ENCODE results near the gene SIMC1. TPM values are rescaled to one million over a fixed set of nuclear protein-coding genes. Genes with fewer than 3 reads are reported as not detected.
"Not testable (repeated sequence)": the region's sequence is repeated elsewhere in the genome, so short reads cannot be mapped to it uniquely, and the experiment has no call there.

SIMC1 gene
- polyA plus RNA-seq, 10 donors, result 10.7 to 18.5 (median 14.4) TPM

DNA sequence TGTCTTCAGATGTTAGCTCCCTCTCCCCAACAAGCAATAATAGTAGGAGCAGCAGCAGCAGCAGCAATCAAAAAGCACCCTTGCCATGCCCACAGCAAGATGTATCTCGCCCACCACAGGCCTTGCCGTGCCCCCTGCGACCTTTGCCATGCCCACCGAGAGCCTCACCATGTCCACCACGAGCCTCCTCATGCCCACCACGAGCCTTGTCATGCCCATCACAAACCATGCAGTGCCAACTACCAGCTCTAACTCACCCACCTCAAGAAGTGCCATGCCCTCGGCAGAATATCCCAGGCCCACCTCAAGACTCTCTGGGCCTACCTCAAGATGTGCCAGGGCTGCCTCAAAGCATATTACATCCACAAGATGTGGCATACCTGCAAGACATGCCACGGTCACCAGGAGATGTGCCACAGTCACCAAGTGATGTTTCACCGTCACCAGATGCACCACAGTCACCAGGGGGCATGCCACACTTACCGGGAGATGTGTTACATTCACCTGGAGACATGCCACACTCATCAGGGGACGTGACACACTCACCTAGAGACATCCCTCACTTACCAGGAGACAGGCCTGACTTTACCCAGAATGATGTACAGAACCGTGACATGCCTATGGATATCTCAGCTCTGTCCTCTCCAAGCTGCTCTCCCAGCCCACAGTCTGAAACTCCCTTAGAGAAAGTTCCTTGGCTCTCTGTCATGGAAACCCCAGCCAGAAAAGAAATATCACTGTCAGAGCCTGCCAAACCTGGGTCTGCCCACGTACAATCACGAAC is 52.0 kb downstream of the SIMC1 start:
- not testable (repeated sequence) for DNase-seq

DNA sequence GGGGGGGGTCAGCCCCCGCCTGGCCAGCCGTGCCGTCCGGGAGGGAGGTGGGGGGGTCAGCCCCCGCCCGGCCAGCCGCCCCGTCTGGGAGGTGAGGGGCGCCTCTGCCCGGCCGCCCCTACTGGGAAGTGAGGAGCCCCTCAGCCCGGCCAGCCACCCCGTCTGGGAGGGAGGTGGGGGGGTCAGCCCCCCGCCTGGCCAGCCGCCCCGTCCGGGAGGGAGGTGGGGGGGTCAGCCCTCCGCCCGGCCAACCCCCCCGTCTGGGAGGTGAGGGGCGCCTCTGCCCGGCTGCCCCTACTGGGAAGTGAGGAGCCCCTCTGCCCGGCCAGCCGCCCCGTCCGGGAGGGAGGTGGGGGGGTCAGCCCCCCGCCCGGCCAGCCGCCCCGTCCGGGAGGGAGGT is 67.1 kb downstream of the SIMC1 start:
- not testable (repeated sequence) for DNase-seq

DNA sequence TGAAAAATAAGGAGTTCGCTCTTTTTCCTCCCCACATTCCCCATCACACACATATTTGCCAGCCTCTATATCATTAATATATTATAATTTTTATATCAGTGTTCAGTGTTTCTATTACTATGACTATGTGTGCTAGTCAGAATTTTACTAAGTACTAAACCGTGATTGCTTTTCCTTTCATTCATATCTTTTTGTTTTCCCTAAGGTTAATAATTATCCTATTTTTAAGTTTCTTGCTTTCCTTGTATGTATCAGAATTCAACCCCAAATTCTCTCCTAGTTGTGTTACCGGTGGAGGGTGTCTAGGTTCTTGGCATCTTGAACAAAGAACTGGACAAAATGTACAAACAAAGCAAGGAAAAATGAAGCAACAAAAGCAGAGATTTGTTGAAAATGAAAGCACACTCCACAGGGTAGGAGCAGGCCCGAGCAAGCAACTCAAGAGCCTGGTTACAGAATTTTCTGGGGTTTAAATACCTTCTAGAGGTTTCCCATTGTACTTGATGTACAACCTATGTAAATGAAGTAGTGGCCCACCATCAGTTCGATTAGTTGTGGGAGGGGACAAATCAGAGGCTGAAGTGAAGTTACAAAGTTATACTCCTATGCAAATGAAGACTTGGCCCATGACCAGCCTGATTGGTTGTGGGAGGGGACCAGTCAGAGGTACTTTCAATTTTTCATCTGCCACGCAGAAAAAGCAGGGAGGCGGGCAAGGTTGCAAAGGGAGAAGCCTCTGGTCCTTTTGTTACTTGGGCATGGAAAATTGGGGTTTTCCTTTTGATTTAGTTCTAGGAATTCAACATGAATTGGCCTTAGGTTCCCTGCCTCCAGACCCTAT is 79.5 kb downstream of the SIMC1 start:
- DNase-seq, result no peak

DNA sequence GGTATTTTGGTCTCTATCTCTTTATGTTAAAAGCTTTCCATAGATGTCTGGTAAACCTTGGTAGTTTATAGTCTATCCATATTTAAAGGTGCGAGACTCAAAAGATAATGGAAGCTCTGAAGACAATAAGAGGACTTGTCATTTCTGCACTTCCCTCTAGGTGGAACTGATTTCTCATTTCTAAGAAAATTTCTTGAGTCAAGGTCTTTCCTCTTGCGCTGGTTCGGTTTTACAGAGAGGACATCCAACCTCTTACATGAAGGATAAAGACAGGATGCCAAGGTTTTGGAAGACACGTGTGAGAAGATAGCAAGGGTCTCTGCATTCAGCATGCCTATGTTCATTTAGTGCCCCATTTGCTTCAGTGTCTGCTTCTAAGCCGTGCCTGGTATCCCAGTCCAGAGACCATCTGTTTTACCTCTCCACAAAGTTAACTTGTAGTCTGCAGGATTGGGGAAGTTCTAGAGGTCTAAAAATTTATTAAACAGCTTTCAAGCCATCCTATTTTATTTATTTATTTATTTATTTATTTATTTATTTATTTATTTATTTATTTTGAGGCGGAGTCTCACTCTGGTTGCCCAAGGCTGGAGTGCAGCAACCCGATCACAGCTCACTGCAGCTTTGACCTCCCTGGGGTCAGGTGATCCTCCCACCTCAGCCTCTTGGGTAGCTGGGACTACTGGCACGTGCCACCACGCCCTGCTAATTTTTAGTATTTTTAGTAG is 81.8 kb downstream of the SIMC1 start:
- peak in 1 of 3 donors; percentile 7 for DNase-seq

DNA sequence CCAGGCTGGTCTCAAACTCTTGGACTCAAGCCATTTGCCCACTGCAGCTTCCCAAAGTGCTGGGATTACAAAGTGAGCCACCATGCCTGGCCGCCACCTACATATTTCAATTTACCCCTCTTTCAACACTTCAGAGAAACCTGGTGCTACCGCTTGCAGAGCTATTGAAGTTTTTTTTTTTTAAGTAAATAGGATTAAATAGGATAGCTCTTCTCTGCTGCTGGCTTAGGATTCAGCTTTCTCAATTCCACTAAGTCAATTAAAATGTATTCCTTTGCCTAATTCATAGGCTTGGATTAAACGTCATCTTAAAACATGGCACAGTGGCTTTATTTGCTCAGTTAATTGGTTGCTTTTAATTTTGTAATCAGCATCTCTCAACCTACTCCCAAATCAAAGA is 82.4 kb downstream of the SIMC1 start:
- DNase-seq, result no peak

DNA sequence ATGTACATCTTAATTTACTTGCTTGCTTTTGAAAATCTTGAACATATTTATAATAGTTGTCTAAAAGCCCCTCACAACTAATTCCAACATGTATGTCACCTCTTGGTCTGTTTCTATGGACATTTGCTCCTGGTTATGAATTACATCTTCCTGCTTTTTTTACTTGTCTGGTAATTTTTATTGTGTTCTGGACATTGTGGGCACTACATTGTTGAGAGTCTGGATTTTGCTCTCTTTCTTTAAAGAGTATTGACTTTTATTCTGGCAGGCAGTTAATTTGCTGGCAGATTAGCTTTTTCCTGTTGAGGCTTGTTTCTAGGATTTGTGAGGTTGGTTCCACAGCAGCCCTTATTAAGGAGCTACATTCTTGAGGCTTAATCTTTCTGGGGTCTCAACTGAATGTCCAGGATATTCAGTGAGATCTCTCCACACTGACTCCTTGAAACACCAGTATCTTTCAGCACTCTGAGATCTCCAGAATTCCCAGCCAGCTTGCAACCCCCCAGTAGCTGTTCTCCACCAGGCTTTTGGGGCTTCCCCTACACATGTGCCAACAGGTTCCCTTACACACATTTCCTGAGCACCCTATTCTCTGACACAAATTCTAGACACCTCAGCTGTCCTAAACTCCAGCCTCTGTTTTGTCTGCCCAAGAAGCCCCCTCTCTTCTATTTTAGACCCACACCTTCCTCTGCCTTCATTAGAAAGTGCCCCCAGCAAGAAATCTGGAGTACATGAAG is 96.0 kb downstream of the SIMC1 start:
- DNase-seq, result no peak

DNA sequence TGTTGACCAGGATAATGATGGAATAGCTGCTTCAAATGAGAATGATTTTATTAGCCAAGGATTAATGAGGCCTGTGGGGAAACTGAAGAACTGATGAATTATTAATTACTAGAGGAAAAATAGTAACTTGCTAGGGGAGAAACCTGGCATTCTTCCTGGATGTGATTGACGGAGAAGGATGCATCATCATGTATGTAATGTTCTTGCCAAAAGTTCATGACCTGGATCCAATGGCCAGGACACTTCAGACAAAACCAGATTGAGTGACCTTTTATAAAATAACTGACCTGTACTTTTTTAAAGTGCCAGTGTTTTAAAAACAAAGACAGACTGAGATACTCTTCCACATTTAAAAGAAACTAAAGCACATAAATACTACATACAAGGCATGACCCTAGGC is 99.7 kb downstream of the SIMC1 start:
- no peak for DNase-seq

DNA sequence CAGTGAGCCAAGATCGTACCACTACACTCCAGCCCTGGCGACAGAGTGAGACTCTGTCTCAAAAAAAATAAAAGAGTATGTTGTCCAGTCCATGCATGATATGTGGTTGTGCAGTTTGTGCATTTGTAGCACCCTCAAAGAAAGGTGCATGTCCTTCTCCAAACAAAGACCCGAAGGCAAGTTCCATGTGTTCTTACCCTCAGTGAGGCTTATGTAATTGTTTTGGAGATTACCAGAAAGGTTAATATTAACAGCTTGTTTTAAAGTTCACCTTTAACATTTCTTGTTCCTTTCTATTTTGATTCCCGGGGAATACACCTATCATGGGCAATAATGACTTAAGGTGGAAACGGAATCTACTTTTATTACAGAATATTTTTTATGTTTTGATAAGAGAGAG is 101.1 kb downstream of the SIMC1 start:
- no peak for DNase-seq

DNA sequence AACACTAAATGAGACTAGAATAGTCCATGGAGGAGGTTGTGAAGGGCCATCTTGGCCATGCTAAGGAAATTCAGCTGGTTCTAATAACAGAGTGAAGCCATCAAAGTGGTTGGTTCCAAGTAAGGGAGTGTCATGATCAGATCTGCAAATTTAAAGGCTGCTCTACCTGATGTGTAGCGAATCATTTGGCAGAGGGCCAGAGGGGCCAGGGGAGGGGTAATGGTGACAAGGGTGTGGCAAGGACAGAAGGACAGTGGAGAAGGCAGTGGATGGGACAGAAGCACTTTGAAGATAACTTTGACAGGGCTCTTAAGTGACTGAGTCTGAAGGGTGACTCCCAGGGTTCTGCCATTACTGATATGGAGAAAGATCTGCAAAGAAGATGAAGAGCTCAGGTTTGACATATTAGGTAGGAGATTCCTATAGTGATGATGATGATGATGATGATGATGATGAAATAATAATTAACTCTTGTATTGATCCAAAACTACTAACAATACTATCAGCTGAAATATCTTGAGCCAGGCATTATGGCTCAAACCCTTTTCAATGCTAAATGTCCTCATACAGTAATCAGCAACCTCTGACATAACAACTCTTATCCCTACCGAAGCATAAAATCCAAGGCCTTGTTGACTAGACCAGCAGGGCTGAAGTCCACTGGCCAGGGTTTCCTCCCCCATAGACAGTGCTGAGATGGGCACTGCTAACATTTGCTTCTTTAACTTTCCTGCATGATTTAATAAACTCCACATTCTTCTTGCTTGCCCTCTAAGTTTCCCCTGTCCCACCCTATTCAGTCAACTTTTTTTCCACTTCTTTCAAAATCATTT is 103.3 kb downstream of the SIMC1 start:
- no peak for DNase-seq

DNA sequence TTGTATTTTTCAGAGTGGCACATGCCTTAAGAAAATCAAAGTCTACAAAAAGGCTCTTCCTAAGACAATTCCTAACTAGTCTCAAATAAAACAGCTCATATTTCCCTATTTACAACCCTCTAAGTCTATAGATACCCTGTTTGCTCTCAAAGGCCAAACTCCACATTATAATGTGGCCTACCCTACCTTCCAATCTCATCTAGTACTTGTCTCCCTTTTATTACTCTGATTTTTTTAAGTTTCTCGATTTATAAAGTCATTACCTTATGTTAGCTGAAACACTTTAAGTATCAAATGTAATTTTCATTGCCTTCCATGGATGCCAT is 103.9 kb downstream of the SIMC1 start:
- DNase-seq, result no peak

DNA sequence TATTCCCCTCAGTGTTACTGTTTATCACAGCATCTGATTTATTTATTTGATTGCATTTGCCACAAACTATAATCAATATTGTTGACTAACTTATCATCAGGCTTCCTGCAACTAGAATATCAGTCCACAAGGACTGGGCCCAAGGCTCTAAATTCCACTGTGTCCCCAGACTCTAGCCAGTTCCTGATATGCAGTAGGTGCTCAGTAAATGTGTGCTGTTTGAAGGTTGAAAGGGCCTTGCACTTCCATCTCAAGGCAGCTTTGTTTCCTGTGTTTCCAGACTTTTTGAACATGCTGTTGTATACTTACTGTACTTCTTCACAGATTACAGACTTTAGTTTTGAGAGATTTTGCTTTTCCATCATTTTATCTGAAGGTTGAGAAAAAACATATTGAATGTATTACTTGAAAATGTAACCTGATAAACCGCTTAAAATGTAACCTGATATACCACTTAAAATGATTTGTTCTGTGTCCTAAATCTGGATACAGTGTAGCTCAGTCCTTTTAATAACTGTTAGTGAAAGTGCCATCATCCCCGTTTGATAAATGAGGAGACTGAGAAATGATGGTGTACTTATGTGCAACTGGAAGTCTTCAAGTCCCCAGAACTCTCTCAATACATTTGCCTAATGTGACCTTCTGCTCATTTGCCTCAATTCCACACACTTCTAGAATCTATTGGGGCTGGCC is 104.7 kb downstream of the SIMC1 start:
- DNase-seq, result no peak

DNA sequence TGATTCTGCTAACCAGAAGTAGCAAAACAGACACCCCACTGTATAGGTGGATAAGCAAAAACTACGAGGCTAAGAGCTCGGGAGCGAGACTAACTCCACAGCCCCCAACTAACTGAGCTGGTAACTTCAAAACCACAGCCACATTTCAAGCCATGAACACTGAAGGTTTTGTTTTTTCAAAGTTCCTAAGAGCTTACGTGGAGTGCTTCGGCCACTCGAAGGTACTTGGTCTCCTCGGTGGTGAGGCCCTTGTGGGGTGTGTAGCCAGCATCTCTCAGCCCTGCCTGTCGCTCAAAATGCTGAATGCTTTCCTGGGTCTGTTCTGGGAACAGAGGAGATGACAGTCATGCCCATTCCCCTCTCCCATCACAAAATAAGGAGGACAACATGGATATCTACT is 112.2 kb downstream of the SIMC1 start:
- no peak for DNase-seq

DNA sequence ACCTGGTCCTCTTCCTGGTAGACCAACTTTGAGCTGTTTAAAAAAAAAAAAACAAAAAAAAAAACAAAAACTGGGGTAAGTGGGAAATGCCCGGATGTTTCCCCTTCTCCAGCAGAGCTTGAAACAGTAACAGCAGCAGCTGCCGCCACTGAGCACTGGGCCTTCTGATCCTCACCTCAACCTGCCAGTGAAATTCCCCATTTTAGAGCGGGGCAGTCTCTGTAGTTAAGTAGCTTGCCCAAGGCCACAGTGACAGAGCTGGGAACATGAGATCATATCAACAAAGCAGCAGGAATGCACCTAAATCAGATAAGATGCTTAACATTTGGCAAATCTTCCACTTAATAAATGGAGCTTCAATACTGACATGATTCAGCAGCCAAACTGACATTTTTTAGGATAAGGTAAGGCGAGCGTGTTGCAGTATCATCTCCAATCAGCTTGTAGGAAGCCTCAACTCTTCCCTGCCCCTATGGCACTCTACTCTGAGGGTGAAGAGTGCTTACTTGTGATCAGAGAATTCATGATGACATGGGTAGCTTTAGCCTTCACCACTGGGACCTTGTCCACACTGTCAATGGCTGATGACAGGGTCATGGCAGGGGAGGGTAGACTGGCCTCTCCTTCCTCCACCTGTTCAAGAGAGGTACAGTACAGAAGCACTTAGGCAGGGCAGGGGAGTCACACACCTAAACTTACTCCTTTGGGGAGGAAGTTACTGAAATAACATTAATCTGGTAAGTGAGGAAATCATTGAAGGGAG is 114.1 kb downstream of the SIMC1 start:
- no peak for DNase-seq

DNA sequence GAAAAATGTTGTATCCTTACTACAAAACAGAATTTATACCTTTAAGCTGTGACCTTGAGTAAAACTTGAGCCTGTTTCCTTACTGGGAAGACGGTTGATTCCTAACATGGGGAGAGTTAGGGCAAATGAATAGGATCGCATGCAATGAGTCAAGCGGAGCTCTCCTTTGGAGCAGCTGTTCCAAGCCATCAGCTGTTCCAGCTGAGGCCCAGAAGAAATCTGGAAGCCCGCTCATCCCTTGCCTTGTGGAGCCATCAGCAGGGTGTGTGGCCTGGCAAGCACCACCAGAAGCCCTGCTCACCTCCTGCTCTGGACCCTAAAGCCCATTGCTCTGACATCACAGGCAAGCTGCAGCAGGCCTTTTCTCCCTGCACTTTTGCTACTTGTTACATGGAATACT is 115.3 kb downstream of the SIMC1 start:
- DNase-seq, result peak; percentile 45 to 57 (median 51)

DNA sequence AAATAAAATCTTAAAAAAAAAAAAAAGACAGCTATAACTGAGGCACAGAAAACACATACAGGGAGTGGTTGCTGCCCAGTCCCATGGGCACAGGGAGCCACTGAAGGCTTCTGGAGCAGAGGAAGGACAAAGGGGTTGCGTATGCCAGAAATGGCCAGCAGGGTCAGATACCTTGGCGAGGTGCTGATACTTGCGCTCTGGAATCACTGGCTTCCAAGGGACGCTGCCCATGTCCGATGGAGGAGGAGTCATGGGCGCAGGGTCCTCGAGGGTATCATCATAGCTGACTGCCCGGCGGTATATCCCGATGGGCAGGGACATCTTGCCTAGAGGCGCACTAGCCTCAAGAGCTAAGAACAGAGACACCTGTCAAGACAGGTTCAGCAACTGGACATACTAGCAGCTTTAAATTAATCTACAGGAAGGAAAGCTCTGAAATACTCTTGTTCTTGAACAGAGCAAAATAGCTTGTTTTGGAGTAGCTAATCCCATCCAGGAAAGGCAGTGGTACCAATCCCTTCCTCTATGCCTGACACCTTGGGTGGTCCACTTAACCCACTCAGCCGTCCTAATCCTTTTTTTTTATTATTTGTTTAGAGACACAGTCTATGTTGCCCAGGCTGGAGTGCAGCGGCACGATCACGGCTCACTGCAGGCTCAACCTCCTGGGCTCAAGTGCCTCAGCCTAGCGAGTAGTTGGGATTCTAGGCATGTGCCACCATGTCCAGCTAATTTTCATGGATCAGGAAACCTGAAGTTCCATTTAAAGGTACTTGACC is 117.4 kb downstream of the SIMC1 start:
- no peak for DNase-seq

DNA sequence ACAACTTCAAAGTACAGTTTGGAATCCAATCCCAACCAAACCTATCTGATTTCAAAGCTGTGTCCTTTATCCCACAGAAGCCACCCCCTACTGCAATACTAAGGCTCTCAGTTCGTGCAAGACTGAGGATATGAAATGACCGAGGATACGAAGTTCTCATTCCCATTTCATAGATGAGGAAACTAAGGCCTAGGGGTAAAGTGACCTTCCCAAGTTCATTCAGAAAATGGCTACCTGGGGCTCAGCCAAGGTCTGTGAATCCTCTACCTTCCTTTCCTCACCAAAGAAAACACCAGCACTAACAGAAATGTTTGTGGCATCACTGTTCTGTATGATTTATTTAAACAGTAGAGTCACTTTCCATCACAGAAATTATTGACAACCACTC is 117.9 kb downstream of the SIMC1 start:
- DNase-seq, result no peak

DNA sequence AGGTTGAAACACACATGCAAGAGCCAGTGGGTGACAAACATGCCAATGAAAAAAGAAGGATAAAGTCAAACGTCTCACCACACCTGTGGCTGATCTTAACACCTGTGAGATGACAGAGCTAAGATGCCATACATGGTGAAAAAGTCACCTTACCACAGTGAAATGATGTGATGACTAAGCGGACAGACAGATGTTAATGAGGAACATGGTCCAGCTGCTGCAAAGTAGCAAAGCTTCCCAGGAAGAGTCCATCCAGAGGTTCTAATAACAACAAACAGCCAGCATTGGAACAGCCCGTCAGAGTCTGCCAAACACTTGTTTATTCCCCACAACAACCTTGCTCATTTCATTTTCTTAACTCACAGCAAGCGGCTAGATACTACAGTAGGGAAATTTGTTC is 121.4 kb downstream of the SIMC1 start:
- no peak for DNase-seq

DNA sequence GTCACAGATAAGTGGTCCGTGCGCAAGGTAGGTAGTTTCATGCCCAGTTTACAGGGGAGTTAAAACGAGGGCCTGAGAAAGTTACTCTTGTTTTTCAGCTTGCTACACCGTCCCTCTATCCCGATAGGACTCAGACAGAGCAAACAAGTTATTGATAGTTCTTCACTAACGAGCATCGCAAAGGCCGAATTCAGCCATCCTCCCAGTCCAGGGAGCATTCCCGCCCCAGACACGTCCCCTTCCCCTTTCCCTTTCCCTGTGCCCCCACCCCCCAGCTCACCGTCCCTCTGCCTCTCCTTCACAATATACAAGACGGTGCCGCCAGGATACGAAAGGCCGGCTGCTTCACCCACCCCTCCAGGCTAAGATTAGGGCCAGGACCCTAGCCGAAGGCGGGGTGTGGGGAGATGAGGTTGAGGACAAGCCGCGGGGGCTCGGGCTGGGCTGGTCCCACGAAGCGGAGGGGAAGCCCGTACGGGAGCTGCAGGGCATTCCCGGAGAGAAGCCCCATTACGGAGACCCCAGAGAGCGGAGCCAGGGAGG is 122.7 kb downstream of the SIMC1 start:
- DNase-seq, result peak in 1 of 3 donors; percentile 15

Data from muscle of back (tissue), 11 donors.